Measurements from ENCODE around the gene SARS1.
"Not testable (repeated sequence)": the region's sequence is repeated elsewhere in the genome, so short reads cannot be mapped to it uniquely, and the experiment has no call there.

SARS1 gene

DNA sequence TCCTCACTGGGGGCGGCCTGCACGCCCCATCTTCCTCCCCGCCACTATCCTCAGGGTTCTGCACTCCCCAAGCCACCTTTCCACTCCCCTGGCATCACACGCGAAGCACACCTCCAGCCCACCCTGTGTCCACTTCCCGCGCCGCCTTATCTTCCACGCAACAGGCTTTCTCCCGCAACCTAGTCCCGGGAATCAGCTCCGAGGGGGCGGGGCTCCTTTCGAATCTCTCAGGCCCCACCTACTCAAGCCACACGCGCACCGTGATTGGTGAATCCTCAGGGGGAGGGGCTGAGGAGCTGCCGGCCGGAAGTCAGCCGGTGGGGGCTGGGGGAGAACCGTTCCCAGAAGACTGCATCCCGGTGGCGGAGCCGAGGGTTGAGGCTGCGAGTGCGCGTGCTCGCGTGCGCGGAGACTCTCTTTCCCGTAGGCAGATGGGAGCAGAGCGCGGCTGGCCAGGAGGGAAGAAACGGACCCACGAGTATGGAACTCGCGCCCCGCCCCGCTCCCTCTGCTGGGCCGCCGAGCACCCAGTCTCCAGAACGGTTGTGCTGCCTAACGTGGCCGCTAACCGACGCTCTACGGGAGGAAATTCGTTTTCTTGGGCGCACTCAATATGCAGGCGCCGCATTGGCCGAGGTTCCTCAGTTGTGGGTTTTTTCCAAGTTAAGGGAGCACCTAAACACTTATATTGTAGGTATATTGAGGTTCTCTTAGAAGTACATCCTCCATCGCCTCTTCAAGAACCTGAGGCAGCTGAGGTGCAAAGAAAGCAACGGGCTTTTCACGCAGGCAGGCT is 69.4 kb downstream of the SARS1 start, which contains the start of gene PSRC1:
Gene PSRC1 (minus strand): TSS at position 194 of the 796 bp plus-strand sequence.
- no peaks in the 10 kb centered on the region for H3K27me3 ChIP-seq (ENCODE audit: insufficient read depth, low read length, poor library complexity)
- H3K4me2 ChIP-seq (ENCODE audit: low read length): peak within 1 kb of the TSS; percentile 60
- H2AK5ac ChIP-seq (ENCODE audit: low read length): peak within 1 kb of the TSS; percentile 92
- peak within 1 kb of the TSS; percentile 98 for H3K56ac ChIP-seq (ENCODE audit: low read length)
- H3K4ac ChIP-seq (ENCODE audit: low read depth, low read length): peak within 1 kb of the TSS; percentile 56
- peaks cover 5% of the 10 kb centered on the region for H3K4me1 ChIP-seq (ENCODE audit: control insufficient read depth, low read depth, low read length)
- H2BK5ac ChIP-seq (ENCODE audit: low read length): peak within 1 kb of the TSS; percentile 91
- whole genome bisulfite sequencing (ENCODE audit: extremely low coverage, insufficient coverage, low lambda C conversion rate): no CpG with 5 or more reads among the region's 56 CpGs
- peak within 1 kb of the TSS; percentile 79 for H3K27ac ChIP-seq (ENCODE audit: low read depth, low read length)
- peak within 1 kb of the TSS; percentile 93 for H3K4me3 ChIP-seq (ENCODE audit: low read length)
- H3K36me3 ChIP-seq (ENCODE audit: control insufficient read depth, insufficient read depth, low read length): peaks cover 6% of the 10 kb centered on the region
- H3K79me2 ChIP-seq (ENCODE audit: control insufficient read depth, insufficient read depth, low read length): peaks cover 13% of the 10 kb centered on the region
- H4K8ac ChIP-seq (ENCODE audit: low read depth, low read length): no peak within 1 kb of the TSS
- H3K9ac ChIP-seq (ENCODE audit: low read length): peak within 1 kb of the TSS; percentile 95
- no peak within 1 kb of the TSS for H2BK120ac ChIP-seq (ENCODE audit: low read depth, low read length)
- H2BK15ac ChIP-seq (replicated peaks; ENCODE audit: low read depth): no peak within 1 kb of the TSS
- peak within 1 kb of the TSS; percentile 63 for H3K18ac ChIP-seq (ENCODE audit: low read length)
- peak within 1 kb of the TSS; percentile 99 for H3K23ac ChIP-seq (ENCODE audit: low read length)
- DNase-seq: peak; percentile 97
- H3K79me1 ChIP-seq (ENCODE audit: low read length): peaks cover 12% of the 10 kb centered on the region
- no peak within 1 kb of the TSS for H4K5ac ChIP-seq (ENCODE audit: low read length)

DNA sequence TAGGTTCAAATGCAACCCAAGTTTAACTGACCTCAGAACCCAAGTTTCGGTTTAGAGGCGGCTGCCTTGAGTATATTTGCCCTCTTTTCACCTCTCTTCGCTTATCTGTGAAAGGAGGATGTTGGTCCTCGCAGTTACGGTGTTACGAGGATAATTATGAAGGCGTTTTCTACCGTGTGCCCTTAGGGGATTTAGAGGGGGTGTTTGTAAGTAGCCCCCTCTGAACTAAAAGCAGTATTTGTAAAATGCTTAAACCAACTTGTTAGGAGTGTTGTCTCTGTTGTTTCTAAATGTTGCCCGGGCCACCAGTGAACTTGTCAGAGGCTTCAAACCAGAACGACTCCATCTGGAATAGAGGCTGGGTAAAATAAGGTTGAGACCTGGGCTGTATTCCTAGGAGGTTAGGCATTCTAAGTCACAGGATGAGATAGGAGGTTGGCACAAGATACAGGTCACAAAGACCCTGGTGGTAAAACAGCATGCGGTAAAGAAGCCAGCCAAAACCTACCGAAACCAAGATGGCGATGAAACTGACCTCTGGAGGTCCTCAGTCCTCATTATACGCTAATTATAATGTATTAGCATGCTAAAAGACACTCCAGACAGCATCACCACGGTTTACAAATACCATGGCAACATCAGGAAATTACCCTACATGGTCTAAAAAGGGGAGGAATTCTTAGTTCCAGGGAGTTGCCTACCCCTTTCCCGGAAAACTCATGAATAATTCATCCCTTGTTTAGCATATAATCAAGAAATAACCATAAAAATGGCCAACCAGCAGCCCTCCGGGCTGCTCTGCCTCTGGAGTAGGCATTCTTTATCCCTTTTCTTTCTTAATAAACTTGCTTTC is 70.3 kb downstream of the SARS1 start:
- Histone ChIP-seq H3K4me2 (ENCODE audit: low read length) (peak overlapping the region; percentile 60), H3K23ac (ENCODE audit: low read length) (no peak overlapping the region), H3K9ac (ENCODE audit: low read length) (peak overlapping the region; percentile 87), H3K79me2 (ENCODE audit: control insufficient read depth, insufficient read depth, low read length) (peaks cover 13% of the 10 kb centered on the region), H3K79me1 (ENCODE audit: low read length) (peaks cover 12% of the 10 kb centered on the region), H3K36me3 (ENCODE audit: control insufficient read depth, insufficient read depth, low read length) (peaks cover 4% of the 10 kb centered on the region), H3K4me1 (ENCODE audit: control insufficient read depth, low read depth, low read length) (peaks cover 5% of the 10 kb centered on the region), H2BK5ac (ENCODE audit: low read length) (no peak overlapping the region), H3K56ac (ENCODE audit: low read length) (peak overlapping the region; percentile 95), H2BK120ac (ENCODE audit: low read depth, low read length) (no peak overlapping the region), H3K4me3 (ENCODE audit: low read length) (no peak overlapping the region), H3K27ac (ENCODE audit: low read depth, low read length) (no peak overlapping the region), H2AK5ac (ENCODE audit: low read length) (no peak overlapping the region), H4K5ac (ENCODE audit: low read length) (no peak overlapping the region), H4K8ac (ENCODE audit: low read depth, low read length) (no peak overlapping the region), H3K18ac (ENCODE audit: low read length) (peak overlapping the region; percentile 63), H2BK15ac (replicated peaks; ENCODE audit: low read depth) (no peak overlapping the region), H3K4ac (ENCODE audit: low read depth, low read length) (peak overlapping the region; percentile 41), H3K27me3 (ENCODE audit: insufficient read depth, low read length, poor library complexity) (no peaks in the 10 kb centered on the region)
- DNase-seq: peak; percentile 70
- WGBS (ENCODE audit: extremely low coverage, insufficient coverage, low lambda C conversion rate): no CpG with 5 or more reads among the region's 17 CpGs

DNA sequence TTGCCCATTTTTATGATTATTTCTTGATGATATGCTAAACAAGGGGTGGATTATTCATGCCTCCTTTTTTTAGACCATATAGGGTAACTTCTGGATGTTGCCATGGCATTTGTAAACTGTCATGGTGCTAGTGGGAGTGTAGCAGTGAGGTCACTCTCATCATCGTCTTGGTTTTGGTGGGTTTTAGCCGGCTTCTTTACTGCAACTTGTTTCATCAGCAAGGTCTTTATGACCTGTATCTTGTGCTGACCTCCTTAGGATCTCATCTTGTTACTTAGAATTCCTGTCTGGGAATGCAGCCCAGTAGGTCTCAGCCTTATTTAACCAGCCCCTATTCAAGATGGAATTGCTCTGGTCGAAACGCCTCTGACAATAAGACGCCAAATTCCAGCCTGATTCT is 73.0 kb downstream of the SARS1 start:
- not testable (repeated sequence) for H3K9ac ChIP-seq (ENCODE audit: low read length); H4K8ac ChIP-seq (ENCODE audit: low read depth, low read length); H2AK5ac ChIP-seq (ENCODE audit: low read length); H3K36me3 ChIP-seq (ENCODE audit: control insufficient read depth, insufficient read depth, low read length); H2BK15ac ChIP-seq (replicated peaks; ENCODE audit: low read depth); H3K4ac ChIP-seq (ENCODE audit: low read depth, low read length); H2BK5ac ChIP-seq (ENCODE audit: low read length); H3K23ac ChIP-seq (ENCODE audit: low read length); H3K4me1 ChIP-seq (ENCODE audit: control insufficient read depth, low read depth, low read length); H3K56ac ChIP-seq (ENCODE audit: low read length); H3K18ac ChIP-seq (ENCODE audit: low read length); H3K79me1 ChIP-seq (ENCODE audit: low read length); H3K27me3 ChIP-seq (ENCODE audit: insufficient read depth, low read length, poor library complexity); H4K5ac ChIP-seq (ENCODE audit: low read length); H2BK120ac ChIP-seq (ENCODE audit: low read depth, low read length); H3K4me2 ChIP-seq (ENCODE audit: low read length); H3K27ac ChIP-seq (ENCODE audit: low read depth, low read length); H3K4me3 ChIP-seq (ENCODE audit: low read length)
- WGBS (ENCODE audit: extremely low coverage, insufficient coverage, low lambda C conversion rate): no CpG with 5 or more reads among the region's 5 CpGs
- H3K79me2 ChIP-seq (ENCODE audit: control insufficient read depth, insufficient read depth, low read length): peaks cover 11% of the 10 kb centered on the region
- DNase-seq: peak; percentile 63

All from mesendoderm (in vitro differentiated cells).